Endothelial cell of umbilical vein (primary cell): ENCODE results near the gene SOCS4. TPM values are rescaled to one million over a fixed set of nuclear protein-coding genes. Genes with fewer than 3 reads are reported as not detected.
A peak's percentile ranks its signal among the peaks of the same experiment; 100 is the strongest.

Experiments
- BruUV-seq: library from RNA; stranded (reverse); fragments of 400-500 nt; replicated peaks from 2 replicates; lab custom pipeline; 2021; lab: Mats Ljungman, UMichigan
- CTCF ChIA-PET: fragments of 300-600, 350-600 bp; sonication (Branson Sonifier 250); formaldehyde crosslinking; loops from one replicate; lab custom pipeline; 2021; ENCODE audit warnings: antibody characterized with exemption, inconsistent platforms; lab: Charles Lee
- POLR2A ChIA-PET: fragments of 300-600, 350-600 bp; sonication (Branson Sonifier 250); formaldehyde crosslinking; loops from one replicate; lab custom pipeline; 2021; ENCODE audit warnings: antibody characterized with exemption, inconsistent platforms; lab: Charles Lee
- DNase-seq: peaks from one replicate; pipeline ENCODE4 v3.0.0-alpha.2; 2011; ENCODE audit warnings: low read depth, low spot score
- FAIRE-seq: peaks from 2 replicates; lab custom pipeline; 2011; peaks lifted over from hg19 to GRCh38; lab: Jason Lieb, UNC
- H2AFZ ChIP-seq: 2 replicates; pipeline ENCODE4 v1.6.0; 2012; ENCODE audit warnings: low read depth, low read length, control low read depth, inconsistent platforms
- H3K27ac ChIP-seq: 2 replicates; pipeline ENCODE4 v1.5.1; 2011; ENCODE audit warnings: low read depth, mild to moderate bottlenecking, control low read depth, low read length, moderate library complexity; ENCODE audit not compliant: insufficient read depth
- H3K27me3 ChIP-seq, 2 experiments: 2 replicates each; pipeline versions ENCODE4 v1.6.0 to v1.6.1; 2011; ENCODE audit warnings: low read length in 2 of 2, mixed read lengths in 1 of 2; ENCODE audit not compliant: control insufficient read depth in 2 of 2, insufficient read depth in 2 of 2
- H3K36me3 ChIP-seq, 2 experiments: 2 replicates in 1 of 2; 3 replicates in 1 of 2; pipeline ENCODE4 v1.5.1; 2011; ENCODE audit warnings: low read length in 2 of 2, mild to moderate bottlenecking in 1 of 2, moderate library complexity in 1 of 2; ENCODE audit not compliant: control insufficient read depth in 2 of 2, insufficient read depth in 2 of 2; ENCODE audit errors: extremely low read depth in 1 of 2
- H3K4me1 ChIP-seq: 3 replicates; pipeline ENCODE4 v1.5.1; 2011; ENCODE audit warnings: mild to moderate bottlenecking, low read length; ENCODE audit not compliant: control insufficient read depth, insufficient read depth; ENCODE audit errors: extremely low read depth
- H3K4me2 ChIP-seq: 2 replicates; pipeline ENCODE4 v1.6.1; 2011; ENCODE audit warnings: low read length, control low read depth, mixed read lengths; ENCODE audit not compliant: insufficient read depth
- H3K4me3 ChIP-seq, 3 experiments: fragments of 200-600 bp in 1 of 3; sonication (generic), shearing (Covaris generic) in 1 of 3; replicated peaks in 1 of 3; 2 replicates each; pipeline ENCODE4 v1.5.1; 2011 to 2016; ENCODE audit warnings: control low read depth in 3 of 3, low read length in 3 of 3, mild to moderate bottlenecking in 2 of 3, inconsistent platforms in 1 of 3, low read depth in 1 of 3, moderate library complexity in 1 of 3; ENCODE audit not compliant: insufficient read depth in 1 of 3
- H3K79me2 ChIP-seq: 2 replicates; pipeline ENCODE4 v1.6.0; 2012; ENCODE audit warnings: low read length, inconsistent platforms; ENCODE audit not compliant: control insufficient read depth, insufficient read depth
- H3K9ac ChIP-seq: replicated peaks from 2 replicates; pipeline ENCODE3; 2011; ENCODE audit warnings: low read length, control low read depth; ENCODE audit not compliant: insufficient read depth; ENCODE audit errors: extremely low read depth
- H3K9me1 ChIP-seq: replicated peaks from 3 replicates; pipeline ENCODE4 v1.6.0; 2011; ENCODE audit warnings: mild to moderate bottlenecking, low read length; ENCODE audit not compliant: control insufficient read depth, insufficient read depth; ENCODE audit errors: extremely low read depth
- H3K9me3 ChIP-seq: replicated peaks from 2 replicates; pipeline ENCODE4 v1.5.1; 2012; ENCODE audit warnings: low read length, inconsistent platforms; ENCODE audit not compliant: control insufficient read depth, insufficient read depth
- H4K20me1 ChIP-seq: replicated peaks from 2 replicates; pipeline ENCODE3; 2011; ENCODE audit warnings: mild to moderate bottlenecking, low read length; ENCODE audit not compliant: control insufficient read depth, insufficient read depth; ENCODE audit errors: extremely low read depth
- EZH2 ChIP-seq: IDR thresholded peaks from 2 replicates; pipeline ENCODE4 v1.6.1; 2012; ENCODE audit warnings: borderline replicate concordance, low read depth, mild to moderate bottlenecking, moderate library complexity, low read length, inconsistent platforms; ENCODE audit not compliant: severe bottlenecking
- FOS ChIP-seq: IDR thresholded peaks from 2 replicates; pipeline ENCODE4 v1.6.1; 2011; ENCODE audit warnings: mild to moderate bottlenecking, low read length, moderate library complexity, borderline replicate concordance; ENCODE audit not compliant: insufficient read depth
- GATA2 ChIP-seq: IDR thresholded peaks from 2 replicates; pipeline ENCODE4 v1.7.0; 2011; ENCODE audit warnings: low read depth, mild to moderate bottlenecking, moderate library complexity, mixed read lengths, low read length; ENCODE audit not compliant: insufficient read length, insufficient read depth
- JUN ChIP-seq: IDR thresholded peaks from 2 replicates; pipeline ENCODE4 v1.6.1; 2011; ENCODE audit warnings: borderline replicate concordance, low read depth; ENCODE audit not compliant: insufficient read length, insufficient read depth
- MYC ChIP-seq: IDR thresholded peaks from one replicate; pipeline ENCODE4 v1.6.1; 2011; ENCODE audit warnings: mild to moderate bottlenecking, low read depth, low read length
- POLR2A ChIP-seq: IDR thresholded peaks from 2 replicates; pipeline ENCODE4 v1.6.1; 2012; ENCODE audit warnings: low read depth, mild to moderate bottlenecking, control low read depth, low read length
- POLR2AphosphoS5 ChIP-seq: IDR thresholded peaks from 2 replicates; pipeline ENCODE4 v1.6.1; 2012; ENCODE audit warnings: low read depth, mild to moderate bottlenecking, control low read depth, low read length, moderate library complexity; ENCODE audit not compliant: insufficient read depth
- dilution Hi-C: fragments of 300-500 bp; cut with MboI; formaldehyde crosslinking; loops from one replicate; pipeline ENCODE4 v1.15.0; 2019; ENCODE audit warnings: low sequenced_read_pairs; ENCODE audit not compliant: extremely low pct_ligation_motif_present
- intact Hi-C: fragments of 100-400 bp; cut with micrococcal nuclease; formaldehyde crosslinking; loops from one replicate; pipeline ENCODE4 v1.10.0; 2022
- polyA plus RNA-seq, 4 experiments: library from polyadenylated mRNA; depleted of rRNA in 3 of 4; stranded (reverse) in 3 of 4; unstranded in 1 of 4; fragments of >200 nt; gene quantifications; 2 replicates each; pipeline versions ENCODE4 v1.2.1 to v1.2.3, GENCODE V29; 2011 to 2012; ENCODE audit warnings: missing spikeins in 1 of 4
- total RNA-seq: library from RNA; stranded (reverse); gene quantifications from 2 replicates; pipeline ENCODE4 v1.2.3, GENCODE V29; 2021
- TF ChIP-seq, protein P1 (sequence below): IDR thresholded peaks from 2 replicates; pipeline ENCODE4 v1.6.1; 2011; ENCODE audit not compliant: insufficient read depth, insufficient read length
- TF ChIP-seq, protein P2 (sequence below), 2 donors: IDR thresholded peaks; 1 replicate in 1 of 2; 2 replicates in 1 of 2; pipeline ENCODE4 v1.5.1; 2011; ENCODE audit warnings: low read length in 2 of 2, mild to moderate bottlenecking in 2 of 2, moderate library complexity in 2 of 2, control low read depth in 1 of 2, inconsistent platforms in 1 of 2, low read depth in 1 of 2; ENCODE audit not compliant: insufficient read depth in 1 of 2; ENCODE audit errors: extremely low read depth in 1 of 2

SOCS4 gene
- total and polyA plus RNA-seq, 2 donors (not counting 3 experiments of a cell fraction or from before 2014, with no cell fraction given) = 6.4 to 26.7 TPM

DNA sequence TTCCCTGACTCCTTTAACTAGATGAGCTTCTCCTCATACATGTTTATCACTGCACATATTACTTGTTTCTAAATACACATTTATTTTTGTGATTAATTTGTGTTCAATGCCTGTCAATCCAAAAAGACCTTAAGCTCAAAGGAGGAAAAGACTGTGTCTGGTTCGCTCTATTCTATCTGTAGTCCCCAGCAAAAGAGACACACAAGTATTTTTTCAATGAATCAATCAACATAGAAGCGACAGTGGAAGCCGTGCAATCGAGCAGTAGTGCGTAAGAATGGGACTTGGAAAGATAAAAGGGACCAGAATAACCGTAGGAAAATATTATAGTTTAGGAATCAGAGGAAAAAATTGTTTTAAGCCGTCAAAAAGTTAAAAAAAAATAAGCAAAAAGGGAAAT lies 1.1 kb upstream of the SOCS4 start:
- H4K20me1 ChIP-seq = no peaks in the 10 kb centered on the region
- dilution Hi-C loops = no loop called here
- peak overlapping the region; percentile 98 for H3K9ac ChIP-seq
- TF ChIP-seq GATA2 (no peak), EZH2 (no peak), POLR2A (no peak), JUN (no peak), FOS (no peak), MYC (no peak), POLR2AphosphoS5 (no peak)
- TF ChIP-seq, protein P1, sequence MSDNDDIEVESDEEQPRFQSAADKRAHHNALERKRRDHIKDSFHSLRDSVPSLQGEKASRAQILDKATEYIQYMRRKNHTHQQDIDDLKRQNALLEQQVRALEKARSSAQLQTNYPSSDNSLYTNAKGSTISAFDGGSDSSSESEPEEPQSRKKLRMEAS = no peak
- TF ChIP-seq, protein P2, sequence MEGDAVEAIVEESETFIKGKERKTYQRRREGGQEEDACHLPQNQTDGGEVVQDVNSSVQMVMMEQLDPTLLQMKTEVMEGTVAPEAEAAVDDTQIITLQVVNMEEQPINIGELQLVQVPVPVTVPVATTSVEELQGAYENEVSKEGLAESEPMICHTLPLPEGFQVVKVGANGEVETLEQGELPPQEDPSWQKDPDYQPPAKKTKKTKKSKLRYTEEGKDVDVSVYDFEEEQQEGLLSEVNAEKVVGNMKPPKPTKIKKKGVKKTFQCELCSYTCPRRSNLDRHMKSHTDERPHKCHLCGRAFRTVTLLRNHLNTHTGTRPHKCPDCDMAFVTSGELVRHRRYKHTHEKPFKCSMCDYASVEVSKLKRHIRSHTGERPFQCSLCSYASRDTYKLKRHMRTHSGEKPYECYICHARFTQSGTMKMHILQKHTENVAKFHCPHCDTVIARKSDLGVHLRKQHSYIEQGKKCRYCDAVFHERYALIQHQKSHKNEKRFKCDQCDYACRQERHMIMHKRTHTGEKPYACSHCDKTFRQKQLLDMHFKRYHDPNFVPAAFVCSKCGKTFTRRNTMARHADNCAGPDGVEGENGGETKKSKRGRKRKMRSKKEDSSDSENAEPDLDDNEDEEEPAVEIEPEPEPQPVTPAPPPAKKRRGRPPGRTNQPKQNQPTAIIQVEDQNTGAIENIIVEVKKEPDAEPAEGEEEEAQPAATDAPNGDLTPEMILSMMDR (IDR thresholded peaks at IDR 0.05; ENCODE audit: extremely low read depth in 1 of 2, insufficient read depth in 1 of 2, low read depth in 1 of 2, low read length in 2 of 2) = no peak
- H3K9me1 ChIP-seq = no peaks in the 10 kb centered on the region
- H3K4me1 ChIP-seq = peaks cover 26% of the 10 kb centered on the region
- FAIRE-seq (no peak), DNase-seq (no peak)
- intact Hi-C loops = loop anchor here (2.0 to 5.0 kb wide), 3 partner anchors 77 to 461 kb away; partner anchors contain the start of gene GCH1
- no peaks in the 10 kb centered on the region for H3K9me3 ChIP-seq
- BruUV-seq = no TSS peak
- no peaks in the 10 kb centered on the region for H3K36me3 ChIP-seq
- POLR2A ChIA-PET = no interaction called here
- H3K4me3 ChIP-seq = peak overlapping the region in 2 of 3 experiments; percentile 86 to 96
- H2AFZ ChIP-seq = peak overlapping the region; percentile 85
- CTCF ChIA-PET = interaction anchor here (3.8 kb wide), 1 partner anchor 26 kb away, joined by 42 read pairs; the partner anchor contains the start of gene MAPK1IP1L
- peak overlapping the region; percentile 61 for H3K27ac ChIP-seq
- H3K79me2 ChIP-seq = peaks cover 66% of the 10 kb centered on the region
- H3K4me2 ChIP-seq = peak overlapping the region; percentile 96
- no peaks in the 10 kb centered on the region for H3K27me3 ChIP-seq
